Kidney glomerular epithelial cell (primary cell): ENCODE data around the gene ABCA6.
"Not testable (repeated sequence)": the region's sequence is repeated elsewhere in the genome, so short reads cannot be mapped to it uniquely, and the experiment has no call there.

Source experiments
- DNase-seq: peaks from one replicate; lab custom pipeline; 2025; lab: John Stamatoyannopoulos, UW

ABCA6 gene

DNA sequence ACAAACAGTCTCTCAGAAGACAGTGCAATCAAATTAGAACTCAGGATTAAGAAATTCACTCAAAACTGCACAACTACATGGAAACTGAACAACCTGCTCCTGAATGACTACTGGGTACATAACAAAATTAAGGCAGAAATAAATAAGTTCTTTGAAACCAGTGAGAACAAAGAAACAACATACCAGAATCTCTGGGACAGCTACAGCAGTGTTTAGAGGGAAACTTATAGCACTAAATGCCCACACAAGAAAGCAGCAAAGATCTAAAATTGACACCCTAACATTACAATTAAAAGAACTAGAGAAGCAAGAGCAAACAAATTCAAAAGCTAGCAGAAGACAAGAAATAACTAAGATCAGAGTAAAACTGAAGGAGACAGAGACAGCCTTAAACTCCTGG, 68.3 kb downstream of the ABCA6 start:
- not testable (repeated sequence) for DNase-seq

DNA sequence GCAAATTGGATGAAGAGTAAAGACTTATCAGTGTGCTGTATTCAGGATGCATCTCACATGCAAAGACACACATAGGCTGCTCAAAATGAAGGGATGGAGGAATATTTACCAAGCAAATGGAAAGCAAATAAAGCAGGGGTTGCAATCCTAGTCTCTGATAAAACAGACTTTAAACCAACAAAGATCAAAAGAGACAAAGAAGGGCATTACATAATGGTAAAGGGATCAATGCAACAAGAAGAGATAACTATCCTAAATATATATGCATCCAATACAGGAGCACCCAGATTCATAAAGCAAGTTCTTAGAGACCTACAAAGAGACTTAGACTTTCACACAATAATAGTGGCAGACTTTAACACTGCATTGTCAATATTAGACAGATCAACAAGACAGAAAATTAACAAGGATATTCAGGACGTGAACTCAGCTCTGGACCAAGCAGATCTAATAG, 68.9 kb downstream of the ABCA6 start:
- not testable (repeated sequence) for DNase-seq

DNA sequence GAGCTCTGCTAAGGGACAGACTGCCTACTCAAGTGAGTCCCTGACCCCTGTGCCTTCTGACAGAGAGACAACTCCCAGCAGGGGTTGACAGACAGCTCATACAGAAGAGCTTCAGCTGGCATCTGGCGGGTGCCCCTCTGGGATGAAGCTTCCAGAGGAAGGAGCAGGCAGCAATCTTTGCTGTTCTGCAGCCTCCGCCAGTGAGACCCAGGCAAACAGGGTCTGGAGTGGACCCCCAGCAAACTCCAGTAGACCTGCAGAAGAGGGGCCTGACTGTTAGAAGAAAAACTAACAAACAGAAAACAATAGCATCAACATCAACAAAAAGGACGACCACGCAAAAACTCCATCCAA, 70.5 kb downstream of the ABCA6 start:
- DNase-seq: not testable (repeated sequence)

DNA sequence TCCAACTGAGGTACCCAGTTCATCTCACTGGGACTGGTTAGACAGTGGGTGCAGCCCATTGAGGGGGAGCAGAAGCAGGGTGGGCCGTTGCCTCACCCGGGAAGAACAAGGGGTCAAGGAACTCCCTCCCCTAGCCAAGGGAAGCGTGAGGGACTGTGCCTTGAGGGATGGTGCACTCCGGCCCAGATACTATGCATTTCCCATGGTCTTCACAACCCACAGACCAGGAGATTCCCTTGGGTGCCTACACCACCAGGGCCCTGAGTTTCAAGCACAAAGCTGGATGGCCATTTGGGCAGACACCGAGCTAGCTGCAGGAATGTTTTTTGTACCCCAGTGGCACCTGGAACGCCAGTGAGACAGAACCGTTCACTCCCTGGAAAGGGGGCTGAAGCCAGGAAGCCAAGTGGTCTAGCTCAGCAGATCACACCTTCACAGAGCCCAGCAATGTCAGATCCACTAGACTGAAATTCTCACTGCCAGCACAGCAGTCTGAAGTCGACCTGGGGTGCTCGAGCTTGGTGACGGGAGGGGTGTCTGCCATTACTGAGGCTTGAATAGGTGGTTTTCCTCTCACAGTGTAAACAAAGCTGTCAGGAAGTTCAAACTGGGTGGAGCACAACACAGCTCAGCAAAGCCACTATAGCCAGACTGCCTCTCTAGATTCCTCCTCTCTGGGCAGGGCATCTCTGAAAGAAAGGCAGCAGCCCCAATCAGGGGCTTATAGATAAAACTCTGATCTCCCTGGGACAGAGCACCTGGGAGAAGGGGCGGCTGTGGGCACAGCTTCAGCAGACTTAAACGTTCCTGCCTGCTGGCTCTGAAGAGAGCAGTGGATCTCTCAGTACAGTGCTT, 71.1 kb downstream of the ABCA6 start:
- DNase-seq: not testable (repeated sequence)

DNA sequence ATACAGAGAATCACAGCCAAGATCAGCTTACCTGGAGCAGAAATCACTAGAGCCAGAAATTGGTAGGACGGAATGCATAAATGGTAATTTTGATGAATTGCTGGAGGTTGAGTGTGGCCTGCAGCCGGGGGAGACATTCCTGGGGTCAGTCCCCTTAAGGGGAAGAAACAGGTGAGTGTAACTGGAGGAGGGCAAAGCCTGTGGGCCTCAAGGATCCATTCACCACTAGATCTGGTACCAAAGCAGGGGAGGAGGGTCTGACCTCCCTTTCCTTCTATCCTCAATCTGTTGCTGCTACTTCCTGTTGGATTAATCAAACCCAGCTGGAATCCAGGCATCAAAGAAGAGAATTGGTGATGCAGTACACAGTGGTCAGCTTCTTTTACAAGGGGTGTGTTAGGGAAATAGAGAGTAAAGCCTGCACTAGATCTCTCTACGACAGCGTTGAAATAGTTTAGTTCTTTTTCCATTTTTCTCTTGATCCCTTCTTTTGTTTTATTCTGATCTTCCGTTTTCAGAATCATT, 72.4 kb downstream of the ABCA6 start:
- no peak for DNase-seq

DNA sequence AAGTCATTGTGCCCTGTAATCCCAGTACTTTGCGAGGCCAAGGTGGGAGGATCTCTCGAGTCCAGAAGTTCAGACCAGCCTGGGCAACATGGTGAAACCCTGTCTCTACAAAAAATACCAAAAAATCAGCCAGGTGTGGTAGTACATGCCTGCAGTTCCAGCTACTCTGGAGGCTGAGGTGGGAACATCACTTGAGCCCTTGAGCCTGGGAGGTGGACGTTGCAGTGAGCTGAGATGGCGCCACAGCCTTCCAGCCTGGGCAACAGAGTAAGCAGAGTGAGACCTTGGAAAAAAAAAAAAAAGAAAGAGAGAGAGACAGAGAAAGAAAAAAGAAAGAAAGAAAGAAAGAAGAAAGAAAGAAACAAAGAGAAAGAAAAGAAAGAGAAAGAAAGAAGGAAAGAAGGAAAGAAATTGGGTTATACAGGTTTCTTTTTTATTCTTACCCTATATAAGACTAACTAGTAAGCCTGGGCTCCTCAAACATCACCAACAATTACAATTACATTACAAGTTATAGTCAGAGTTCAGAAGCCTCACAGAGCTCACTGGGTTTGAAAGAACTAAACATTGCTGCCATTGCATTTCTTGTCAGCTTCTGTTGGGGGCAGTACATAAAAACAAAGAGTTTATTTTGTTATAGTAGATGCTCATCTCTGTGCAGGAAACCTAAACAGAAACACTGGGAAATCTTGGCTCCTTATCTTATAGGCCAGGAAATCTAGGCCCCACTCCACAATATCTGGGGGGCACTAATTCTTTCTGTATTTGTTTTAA, 74.2 kb downstream of the ABCA6 start:
- no peak for DNase-seq

DNA sequence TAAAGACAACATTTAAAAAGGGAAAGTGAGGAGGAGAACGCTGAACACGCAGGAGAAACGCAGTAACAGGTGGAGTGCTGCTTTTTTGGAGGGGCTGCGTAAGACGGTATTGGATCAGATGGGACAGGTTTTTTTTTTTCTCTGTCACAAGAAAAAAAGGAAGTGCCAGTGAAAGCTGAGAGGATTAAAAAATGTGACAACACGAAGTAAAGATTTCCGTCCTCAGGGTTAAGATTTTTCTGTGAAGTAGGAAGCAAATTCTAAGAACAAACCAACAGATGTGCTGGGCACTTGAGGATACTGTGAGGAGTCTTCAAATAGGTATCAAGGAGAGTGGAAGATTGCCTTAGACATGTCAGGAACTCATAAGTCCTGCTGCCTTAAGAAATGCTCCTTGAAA, 75.2 kb downstream of the ABCA6 start:
- DNase-seq: no peak

DNA sequence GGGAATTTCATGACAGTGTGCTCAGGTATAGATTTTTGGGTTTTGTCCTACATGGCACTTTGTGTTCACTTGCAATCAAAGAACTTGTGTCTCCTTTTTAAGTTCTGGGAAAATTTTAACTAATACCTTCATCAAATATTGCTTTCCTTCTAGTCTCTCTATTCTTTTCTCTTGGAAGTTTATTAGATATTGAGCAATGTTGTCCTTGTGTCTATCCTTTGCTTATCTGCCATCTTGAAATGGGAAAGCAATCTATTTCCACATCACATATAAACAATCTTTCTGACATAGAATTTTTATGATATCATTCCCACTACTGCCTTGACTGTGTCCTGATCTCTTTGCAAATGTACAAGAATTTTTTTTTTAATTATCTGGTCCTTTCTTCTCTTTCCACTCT, 76.6 kb downstream of the ABCA6 start:
- no peak for DNase-seq

DNA sequence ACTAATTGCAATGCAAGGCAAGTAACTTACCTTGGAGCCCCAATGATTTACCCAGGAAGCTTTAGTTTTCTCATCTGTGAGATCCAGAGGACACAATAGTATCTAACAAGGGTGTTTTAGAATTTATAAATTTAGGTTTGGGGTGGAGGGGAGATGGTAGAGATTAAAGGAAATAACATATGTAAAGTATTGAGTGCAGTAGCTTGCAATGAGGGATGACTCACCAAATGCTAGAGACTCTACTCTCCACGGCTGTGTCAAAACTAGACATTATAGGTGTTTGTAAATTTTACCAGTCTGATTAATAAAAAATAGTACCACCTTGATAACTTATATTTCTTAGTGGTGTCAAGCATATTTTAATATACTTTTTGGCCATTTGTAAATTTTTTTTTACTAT, 77.2 kb downstream of the ABCA6 start:
- DNase-seq: no peak

DNA sequence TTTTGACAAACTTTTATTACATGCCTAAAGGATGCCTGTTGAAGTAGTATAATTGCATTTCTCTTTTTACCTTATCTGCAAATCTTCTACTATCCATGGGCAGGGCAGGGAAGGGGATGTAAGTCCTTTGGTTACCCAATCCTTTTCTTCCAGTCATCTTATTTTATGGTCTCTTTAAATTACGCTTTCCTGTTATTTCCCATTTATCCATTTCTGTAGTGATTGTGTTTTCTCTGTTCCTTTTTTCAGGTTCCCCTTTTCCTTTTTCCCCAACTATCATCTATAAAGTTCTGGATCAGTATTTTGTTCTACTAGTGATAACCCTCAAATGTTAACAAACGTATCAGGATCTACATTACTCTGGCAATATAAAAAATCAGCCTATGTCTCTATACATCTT, 77.7 kb downstream of the ABCA6 start:
- no peak for DNase-seq

DNA sequence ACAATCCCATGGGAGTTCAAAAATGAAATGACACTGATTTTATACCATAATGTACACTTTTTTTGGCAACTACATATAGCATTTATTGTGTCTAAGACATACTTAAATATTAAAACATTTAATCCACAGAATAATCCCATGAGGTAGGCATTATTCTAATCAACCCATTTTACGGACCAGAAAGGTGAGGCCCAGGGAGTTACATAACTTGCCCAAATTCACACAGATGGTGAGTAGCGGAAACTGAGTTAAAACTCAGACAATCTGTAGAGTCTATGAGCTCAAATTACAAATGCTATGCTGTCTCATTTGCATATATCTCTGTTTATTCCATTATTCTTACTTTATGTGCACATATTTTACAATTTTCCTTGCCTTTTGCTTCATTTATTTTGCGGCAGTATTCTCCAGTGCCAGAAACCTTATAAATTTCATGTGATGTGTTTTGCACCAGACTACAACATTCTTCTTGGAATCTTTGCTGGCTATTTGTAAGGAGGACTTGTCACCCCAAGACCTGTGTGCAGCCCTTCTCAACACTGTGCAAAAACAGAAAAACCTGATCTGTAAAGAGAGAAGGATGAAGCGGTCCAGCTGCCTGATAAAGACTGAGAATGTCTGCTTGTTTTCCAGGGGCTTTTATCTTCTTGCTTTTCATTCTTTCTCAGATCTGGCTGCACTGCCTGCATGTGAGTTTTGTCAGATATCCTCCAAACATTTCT, 78.7 kb downstream of the ABCA6 start:
- no peak for DNase-seq

DNA sequence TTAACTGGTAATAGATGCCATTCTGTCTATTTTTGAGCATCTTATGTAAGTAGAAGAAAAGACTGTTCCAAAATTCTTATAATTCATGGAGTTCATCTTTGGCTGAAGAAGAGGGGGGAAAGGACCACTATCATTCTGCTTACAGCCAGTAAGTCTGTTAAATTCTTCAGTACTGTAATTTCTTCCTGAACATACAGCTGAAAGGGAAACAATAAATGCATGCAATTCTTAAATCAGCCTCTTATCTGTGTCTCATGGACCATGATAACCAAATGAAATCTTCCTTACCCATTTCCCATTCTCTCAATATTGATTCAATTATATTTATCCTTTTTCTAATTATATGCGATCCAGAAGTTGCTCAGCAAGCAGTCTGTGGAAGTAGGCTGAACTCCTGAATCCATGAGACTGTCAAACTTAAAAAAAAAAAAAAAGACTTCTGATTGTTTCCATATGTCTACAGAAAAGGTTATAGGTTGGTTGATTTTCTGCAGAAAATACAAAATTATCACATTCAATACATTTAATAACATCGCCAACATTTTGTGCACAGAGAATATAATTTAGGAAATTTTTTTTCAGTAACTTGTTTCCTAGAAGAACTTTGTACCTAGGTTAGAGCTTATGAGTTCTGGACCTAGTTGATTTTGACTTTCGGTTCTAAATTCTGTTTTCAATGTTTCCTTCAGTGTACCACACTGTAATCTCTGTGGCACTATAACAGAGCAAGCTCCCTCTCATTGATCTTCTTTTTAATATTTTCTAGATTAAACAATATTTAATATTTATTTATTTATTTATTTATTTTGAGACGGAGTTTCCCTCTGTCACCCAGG, 79.8 kb downstream of the ABCA6 start:
- DNase-seq: no peak

DNA sequence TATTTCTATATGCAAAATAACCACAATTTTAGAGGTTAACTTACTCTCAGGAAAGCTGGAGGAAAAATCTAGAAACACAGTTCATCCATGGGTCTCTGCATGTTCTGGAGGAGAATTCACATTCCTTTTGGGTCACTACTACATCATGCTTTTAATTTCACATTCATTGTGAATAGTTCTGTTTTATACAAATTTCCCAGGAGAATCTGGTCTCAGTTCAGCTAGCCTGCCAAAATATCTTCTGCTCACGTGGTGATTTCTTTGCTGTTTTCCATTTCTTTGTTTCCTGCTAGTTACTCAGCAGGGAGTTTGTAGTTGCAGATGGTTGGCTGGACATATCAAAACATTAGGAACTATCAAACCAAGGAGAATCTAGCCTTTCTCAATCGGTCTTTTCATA, 80.9 kb downstream of the ABCA6 start, which contains the start of gene ABCA9:
Gene ABCA9, minus strand, starts transcription at position 106 of the 400 bp plus-strand sequence. CDS start 9,801 bp downstream, outside the sequence.
- peak; percentile 83 for DNase-seq

DNA sequence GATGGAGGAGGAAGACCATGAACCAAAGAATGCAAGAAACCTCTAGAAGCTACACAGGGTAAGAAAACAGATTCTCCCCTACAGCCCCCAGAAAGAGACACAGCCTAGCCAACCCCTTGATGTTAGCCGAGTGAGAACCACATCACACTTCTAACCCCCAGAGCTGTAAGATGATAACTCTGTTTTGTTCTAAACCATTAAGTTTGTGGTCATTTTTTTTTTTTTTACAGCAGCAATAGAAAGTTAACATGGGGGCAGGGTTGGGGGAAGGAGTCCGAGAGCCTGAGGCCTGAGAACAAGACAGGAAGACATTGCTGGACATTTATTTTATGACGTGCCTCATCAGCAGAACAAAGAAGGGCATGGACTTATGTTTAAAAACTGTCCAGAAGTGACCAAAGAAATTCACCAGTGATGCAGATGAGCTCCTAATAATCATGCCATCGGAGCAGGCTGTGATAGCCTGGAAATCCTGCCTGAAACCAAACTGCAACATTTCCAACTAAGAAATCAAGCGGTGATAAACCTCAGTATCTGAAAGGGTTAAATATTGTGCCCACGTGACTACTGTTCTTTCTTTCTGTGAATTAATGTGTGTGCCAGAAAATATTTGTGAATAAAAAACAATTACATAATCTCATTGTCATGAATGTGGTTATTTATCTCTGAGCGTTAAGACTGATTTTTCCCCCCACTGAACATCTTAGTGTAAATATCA, 82.1 kb downstream of the ABCA6 start:
- DNase-seq: peak; percentile 9

DNA sequence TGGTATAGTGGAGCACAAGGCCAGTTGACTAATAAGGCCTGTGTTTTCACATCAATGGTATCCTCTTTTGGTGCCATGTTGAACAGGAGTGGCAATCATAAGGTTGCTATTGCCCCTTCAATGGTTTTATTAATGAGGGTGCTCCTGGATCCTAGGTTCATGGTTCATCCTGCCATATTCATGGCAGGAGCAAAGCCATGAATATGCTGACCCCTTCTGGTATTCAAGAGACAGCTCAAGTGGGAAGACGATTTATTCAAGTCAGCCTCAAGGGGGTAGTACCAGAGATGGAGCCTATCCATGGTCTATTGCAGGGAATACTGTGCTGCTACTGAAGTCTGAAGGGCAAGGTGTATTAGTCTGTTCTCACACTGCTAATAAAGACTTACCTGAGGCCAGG, 83.5 kb downstream of the ABCA6 start:
- DNase-seq: no peak

DNA sequence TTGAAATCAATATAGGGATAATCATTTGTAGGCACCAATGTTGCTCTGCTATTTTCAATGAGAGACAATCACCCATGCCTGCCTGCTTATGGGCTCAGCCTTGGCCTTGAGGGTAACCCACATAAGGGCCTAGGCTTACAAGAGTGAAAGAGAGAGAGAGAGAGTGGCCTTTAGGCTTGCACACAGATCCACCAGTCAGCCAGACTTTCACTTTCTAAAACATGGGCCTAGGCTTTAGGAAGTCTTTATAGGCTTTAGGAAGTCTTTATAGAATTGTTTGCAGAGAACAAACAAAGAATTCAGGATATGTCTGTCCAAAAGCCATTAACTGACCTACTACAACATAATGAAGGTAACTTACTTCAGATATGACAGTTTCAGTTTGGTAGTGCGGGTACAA, 84.4 kb downstream of the ABCA6 start:
- DNase-seq: no peak

DNA sequence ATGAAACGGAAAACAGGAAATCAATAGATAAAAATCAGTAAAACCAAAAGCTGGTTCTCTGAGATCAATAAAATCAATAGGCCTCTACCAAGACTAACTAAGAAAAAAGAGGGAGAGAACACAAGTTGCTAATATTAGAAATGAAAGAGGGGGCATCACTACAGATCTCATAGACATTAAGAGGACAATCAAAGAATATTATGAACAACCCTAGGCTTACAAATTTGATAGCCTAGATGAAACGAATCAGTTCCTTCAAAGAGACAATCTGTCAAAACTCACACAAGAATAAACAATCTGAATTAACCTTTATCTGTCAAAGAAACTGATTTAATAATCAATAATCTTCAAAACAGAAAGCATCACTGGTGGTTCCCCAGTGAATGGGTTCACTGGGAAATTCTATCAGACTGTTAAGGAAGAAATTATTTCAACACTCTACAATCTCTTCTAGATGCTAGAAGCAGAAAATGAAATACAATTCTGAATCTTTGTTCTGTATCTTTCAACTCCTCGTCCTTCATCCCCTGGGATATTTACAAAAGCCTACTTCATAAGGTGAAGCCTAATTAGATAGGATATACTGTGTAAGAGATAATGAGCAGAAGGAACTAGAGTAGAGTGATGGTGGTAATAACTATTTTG, 85.4 kb downstream of the ABCA6 start:
- no peak for DNase-seq

DNA sequence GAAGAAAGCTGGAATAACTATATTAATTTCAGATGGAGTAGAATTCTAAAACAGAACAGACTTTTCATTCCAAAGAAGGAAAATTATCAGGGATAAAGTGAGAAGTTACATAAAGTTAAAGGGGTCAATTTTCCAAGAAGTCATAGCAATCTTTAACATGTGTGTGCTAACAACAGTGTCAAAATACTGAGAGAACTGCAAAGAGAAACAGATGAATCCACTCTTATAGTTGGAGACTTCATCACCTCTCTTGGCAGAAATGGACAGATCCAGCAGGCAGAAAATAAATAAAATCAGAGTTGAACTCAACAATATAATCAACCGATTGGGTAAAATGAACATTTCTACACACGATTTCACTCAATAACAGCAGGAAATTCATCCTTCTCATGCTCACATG, 86.4 kb downstream of the ABCA6 start:
- DNase-seq: no peak

DNA sequence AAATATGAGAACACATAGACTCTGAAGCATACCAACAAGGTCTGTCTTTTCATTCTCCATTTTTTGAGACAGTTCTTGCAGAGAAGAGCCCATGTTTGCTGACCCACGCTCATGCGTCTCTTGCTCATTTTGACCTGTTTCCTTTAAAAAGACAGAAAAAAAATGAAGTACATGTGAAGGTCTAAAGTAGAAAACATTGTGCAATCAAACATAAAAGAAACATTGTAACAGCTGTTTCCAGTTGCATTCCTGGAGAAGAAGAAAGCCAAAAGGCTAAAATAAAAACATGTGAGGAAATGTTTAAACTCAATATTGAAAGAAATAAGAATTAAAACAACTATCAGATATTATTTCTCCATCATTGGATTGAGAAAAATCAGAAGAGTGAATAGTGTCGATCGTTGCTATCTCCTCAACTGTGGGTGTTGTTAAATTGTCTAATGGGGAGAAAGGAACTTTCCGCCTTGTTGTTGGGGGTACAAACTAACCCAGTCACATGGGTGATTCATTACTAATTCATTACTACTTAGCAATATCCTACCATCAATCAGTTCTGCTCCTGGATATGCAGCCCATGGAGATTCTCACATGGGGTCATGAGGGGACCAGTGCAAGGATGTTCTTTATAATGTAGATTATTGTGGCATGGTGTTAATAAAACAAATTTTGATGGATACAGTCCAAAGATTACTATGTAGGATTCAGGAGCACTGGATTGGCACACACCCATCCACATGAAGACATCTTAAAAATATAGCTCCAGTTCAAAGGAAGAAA, 90.5 kb downstream of the ABCA6 start:
- no peak for DNase-seq
